ELR (cell line): ENCODE measurements around the gene PSMB5.

Experiments
- DNase-seq: peaks from one replicate; pipeline ENCODE4 v3.0.0-alpha.2; 2015; ENCODE audit warnings: low read depth

PSMB5 gene

GRCh38 chr14:23043754-23044153 lies 9.1 kb upstream of the PSMB5 start:
- no peak for DNase-seq

DNA sequence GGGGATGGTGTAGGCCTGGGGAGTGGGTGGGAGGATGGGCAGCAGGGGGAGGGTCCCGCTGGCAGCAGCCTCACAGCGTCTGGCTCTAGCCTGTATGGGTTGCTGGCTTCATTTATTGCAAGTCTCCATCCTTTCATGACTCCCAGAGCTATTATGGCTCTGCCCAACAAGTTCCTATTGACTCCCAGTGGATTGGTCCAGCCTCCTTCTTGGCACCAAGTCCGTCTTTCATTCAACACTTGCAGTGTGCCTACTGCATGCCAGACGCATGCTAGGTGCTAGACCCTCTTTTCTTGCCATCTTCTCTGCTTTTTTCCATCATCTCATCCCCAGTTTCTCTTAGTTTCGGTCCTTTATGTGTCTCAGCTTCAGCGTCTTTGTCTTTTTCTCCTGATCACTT lies 8.4 kb upstream of the PSMB5 start:
- DNase-seq = no peak

- no peak for DNase-seq
Measured at GRCh38 chr14:23042162-23042965, 7.7 kb upstream of the PSMB5 start, which contains the start of gene PSMB11. TSS of gene PSMB11 (plus strand) at chr14:23042212. CDS start at chr14:23042226, 14 bp downstream.

DNA sequence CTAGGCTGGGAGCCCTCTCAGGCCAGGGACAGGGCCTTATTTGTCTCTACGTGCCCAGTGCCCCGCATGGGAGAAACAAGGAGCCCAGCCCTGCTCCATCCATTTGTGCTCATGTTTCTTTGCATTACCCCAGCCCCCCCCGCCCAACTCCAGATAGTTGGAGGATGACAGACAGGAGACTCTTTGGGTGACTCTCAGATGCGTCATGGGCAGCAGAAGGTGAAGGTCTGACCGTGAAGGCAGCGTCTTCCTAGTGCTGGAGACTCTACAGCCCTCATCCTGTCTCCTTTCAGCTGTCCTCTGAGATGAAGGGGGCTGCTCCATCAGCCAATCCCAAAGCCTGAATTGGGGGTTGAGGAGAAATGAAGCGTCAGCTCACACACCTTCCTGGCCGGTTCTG lies 7.0 kb upstream of the PSMB5 start:
- peak; percentile 89 for DNase-seq

GRCh38 chr14:23040100-23040499 lies 5.4 kb upstream of the PSMB5 start:
- no peak for DNase-seq

DNA sequence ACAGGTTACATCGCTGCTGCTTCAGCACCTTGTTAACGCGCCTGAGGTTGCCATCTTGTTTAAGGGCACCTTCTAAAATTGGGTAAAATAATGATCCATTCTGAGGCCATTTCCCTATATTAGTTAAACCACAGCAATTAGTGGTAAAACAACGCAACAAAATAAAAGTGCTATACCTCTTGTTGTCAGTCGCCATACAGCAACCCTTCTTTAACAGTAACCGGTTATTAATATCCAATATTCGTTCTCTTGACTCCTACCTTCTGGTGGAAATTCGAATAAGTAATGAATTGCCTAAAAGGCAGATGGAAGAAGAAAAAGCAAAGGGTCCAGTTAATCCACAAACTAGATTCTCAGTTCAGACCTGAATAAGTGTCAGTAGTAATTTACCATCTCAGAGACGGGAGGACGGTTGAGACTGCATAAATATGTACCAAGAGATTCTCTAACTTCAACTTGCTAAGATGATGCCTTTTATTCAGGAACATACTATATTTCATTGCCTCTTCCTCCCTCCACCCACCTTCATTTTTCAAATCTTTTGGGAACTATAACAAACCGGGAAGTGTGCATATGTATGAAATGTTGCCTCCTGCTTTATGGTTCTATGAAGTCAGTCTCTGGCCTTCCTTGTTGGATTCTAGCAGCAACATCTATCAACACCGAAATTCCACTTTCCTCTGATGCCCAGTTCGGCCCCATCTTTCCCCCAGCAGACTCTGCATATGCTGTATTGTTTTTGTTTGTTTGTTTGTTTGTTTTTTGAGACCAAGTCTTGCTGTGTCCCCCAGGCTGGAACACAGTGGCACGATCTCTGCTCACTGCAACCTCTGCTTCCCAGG lies 824 bp upstream of the PSMB5 start:
- no peak for DNase-seq

DNA sequence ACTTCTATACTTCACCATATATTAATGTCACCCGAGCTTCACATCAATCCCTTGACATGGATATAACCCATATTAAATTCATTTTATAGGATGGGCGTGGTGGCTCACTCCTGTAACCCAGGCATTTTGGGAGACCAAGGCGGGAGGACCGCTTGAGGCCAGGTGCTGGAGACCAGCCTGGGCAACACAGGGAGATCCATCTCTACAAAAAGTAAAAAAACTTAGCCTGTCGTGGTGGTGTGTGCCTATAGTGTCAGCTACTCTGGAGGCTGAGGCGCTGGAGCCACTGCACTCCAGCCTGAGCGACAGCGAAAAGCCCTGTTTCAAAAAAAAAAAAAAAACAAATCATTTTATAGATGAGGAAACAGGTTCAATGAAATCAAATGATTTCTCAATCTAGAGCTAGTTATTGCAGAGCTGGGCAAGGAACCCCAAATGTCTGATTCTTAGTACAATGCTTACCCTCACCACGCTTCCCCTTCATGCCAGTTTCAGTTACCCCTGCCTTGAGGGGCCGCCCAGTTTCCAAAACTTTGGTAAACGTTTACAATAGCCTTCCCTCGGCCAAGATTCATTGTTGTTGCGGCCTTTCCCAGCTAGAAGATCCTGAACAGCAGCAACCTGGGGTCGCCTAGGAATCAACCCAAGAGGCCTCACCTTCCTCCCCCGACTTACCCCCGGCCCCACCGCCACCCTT lies 751 bp downstream of the PSMB5 start:
- no peak for DNase-seq

DNA sequence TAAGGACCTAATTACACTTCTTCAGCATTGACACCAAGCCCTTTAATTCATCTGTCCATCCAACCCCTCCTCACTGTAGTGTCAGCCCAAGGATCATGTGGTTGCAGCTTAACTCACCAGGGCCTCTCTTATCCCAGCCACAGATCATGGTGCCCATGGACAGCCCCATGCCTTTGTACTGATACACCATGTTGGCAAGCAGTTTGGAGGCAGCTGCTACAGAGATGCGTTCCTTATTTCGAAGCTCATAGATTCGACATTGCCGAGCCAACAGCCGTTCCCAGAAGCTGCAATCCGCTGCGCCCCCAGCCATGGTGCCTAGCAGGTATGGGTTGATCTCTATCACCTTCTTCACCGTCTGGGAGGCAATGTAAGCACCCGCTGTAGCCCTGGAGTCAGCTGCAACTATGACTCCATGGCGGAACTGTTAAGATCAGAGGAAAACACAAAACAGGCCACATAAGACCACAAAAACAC lies 1.4 kb downstream of the PSMB5 start:
- DNase-seq = no peak

DNA sequence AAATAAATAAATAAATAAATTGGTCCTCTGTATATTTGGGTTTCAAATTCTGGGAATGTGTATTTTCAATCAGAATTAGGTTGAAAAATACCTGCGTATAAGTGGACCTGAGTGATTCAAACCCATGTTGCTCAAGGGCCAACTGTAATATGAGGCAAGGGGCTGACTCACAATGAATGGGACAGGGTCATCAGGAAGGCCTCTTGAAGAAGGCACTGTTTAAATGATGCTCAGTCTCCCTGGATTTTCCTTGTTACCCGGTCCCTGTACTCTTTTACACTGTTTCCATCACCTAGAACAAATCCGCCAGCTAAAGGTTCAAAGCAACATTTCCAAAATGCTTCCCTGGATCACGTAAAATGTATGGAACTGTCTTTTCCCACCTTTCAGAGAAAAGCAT lies 3.8 kb downstream of the PSMB5 start:
- DNase-seq = peak; percentile 56

- DNase-seq = peak; percentile 15
Measured at GRCh38 chr14:23028799-23029198, 5.9 kb downstream of the PSMB5 start.

GRCh38 chr14:23025151-23025814 lies 9.4 kb downstream of the PSMB5 start:
- no peak for DNase-seq

- DNase-seq = no peak
Measured at GRCh38 chr14:23024612-23025075, 10.1 kb downstream of the PSMB5 start.

DNA sequence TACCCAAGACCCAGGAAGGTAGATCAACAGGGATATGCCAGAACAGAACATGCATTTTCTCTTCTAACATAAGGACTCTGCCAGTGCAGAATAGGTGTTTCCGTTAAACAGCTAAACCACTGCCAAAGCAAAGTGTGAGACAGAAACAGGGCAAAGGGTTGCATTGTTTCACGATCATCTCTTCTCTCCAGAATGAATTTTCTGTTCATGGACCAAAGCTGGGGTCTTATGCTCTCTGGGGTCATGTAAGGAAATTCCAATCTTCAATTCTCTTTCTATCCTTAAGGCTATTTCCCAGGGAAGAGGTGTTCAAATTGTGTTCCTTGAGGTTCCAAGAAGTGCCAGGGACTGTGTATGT lies 10.9 kb downstream of the PSMB5 start:
- no peak for DNase-seq

- no peak for DNase-seq
Measured at GRCh38 chr14:23023022-23023794, 11.5 kb downstream of the PSMB5 start.

DNA sequence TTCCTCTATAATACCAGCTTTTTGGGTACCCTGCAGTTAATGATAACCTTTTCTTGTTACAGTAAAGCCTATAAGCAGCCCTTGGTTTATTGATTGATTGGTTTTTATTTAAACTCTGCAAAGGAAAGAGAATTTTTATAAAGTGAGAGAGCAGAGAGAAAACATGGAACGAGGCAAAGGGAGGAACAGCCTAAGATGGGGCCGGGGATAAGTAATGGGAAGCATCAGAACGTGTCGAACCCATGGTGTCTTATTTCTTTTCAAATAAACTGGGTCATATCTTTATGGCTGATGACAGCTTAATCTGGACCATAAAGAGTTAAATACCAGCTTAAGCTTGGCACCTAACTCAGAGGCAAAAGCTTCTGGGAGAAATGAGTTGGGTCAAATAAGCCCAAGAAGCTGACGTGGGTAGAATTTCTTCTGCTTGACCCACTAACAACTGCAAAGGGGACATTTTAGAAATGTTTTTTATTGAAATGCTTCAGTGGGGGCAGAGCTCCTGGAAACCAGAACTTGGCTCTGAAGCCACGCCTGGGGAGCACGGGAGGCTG lies 12.7 kb downstream of the PSMB5 start:
- DNase-seq = no peak

GRCh38 chr14:23021434-23021833 lies 13.3 kb downstream of the PSMB5 start:
- no peak for DNase-seq

- no peak for DNase-seq
Measured at GRCh38 chr14:23020143-23021128, 14.3 kb downstream of the PSMB5 start.

DNA sequence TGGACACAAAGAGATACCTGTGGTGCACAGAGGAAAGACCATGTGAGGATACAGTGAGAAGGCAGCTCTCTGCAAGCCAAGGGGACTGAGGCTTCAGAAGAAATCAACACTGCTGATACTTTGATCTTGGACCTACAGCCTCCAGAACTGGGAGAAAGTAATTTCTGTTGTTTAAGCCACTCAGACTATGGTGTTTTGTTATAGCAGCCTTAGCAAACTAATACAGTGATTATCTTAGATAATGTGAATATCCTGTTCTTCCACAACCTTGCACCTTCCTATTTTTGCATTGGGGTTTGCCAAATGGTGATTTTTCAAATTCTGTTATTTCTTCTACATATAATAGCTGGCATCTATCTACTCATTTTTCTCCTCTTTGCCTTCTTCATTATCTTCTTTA lies 16.6 kb downstream of the PSMB5 start:
- no peak for DNase-seq

GRCh38 chr14:23017091-23017490 lies 17.6 kb downstream of the PSMB5 start:
- DNase-seq = no peak

- no peak for DNase-seq
Measured at GRCh38 chr14:23015618-23016017, 19.1 kb downstream of the PSMB5 start.
